Measurements from ENCODE around the gene IL9.

IL9 gene

DNA sequence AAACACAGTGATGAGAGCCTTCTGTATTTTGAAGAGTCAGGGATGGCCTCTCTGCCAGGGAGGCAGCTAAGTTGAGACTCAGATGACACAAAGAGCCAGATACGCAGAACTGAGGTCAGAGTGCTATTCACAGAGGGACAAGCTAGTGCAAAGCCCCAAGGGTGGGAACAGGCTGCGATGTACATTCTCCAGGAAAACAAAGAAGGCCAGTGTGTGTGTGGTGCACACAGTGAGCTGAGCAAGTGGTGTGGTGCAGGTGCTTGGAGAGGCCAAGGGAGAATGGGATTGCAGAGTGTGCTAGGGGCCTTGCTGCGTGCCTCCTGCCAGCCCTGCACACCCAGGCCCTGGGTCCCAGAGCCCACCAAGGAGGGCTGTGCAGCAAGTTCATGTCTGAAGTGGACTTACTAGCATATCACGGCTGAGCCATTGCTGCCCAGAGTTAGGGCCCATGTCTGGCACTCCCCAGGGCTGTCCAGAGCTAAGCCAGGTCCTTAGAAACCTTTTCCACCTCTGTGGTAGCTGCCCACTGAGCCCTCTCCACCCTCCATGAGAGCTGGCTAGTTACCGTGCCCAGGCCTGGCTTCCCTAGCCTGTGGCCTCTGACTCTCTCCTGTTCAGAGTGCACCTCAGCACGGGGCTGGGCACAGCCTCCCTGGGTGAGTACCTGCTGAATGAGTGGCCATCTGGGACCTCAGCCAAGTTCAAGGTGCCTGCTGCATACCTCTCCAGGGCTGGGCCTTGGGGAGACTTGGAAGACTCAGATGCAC is 51.9 kb downstream of the IL9 start:
- Histone ChIP-seq H3K27ac (no peak overlapping the region), H3K4me3 (no peak overlapping the region)

DNA sequence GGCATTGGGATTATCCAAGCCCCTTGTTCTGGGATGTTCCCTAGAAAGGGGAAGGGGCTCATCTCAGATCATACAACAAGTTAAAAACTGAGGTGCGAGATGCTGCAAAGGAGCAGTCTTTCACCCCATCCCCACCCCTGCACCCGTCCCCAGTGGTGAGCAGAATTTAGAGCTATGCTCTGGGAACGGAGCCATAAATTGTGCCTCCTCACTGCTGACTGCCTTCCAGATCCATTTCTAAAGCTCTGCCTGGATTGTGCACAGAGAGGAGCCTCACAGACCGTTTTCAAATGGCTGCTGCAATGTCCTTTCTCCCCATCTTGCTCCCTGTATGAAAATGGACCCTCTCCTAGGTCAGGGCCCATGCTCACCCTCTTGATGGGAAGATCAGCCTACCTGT is 52.9 kb downstream of the IL9 start:
- Histone ChIP-seq H3K4me3 (no peak overlapping the region), H3K27ac (no peak overlapping the region)
